ENCODE data around the gene POU3F1.

The POU3F1 gene

GRCh38 chr1:38073534-38074301 lies 27.1 kb upstream of the POU3F1 start:
- no peak for DNase-seq (ENCODE audit: low read depth)

GRCh38 chr1:38072858-38073257 lies 26.3 kb upstream of the POU3F1 start:
- no peak for DNase-seq (ENCODE audit: low read depth)

GRCh38 chr1:38071312-38072256 lies 25.0 kb upstream of the POU3F1 start:
- DNase-seq (ENCODE audit: low read depth) = no peak

- DNase-seq (ENCODE audit: low read depth) = no peak
Observed at GRCh38 chr1:38068980-38069340, 22.4 kb upstream of the POU3F1 start.

- no peak for DNase-seq (ENCODE audit: low read depth)
Observed at GRCh38 chr1:38068220-38068979, 21.8 kb upstream of the POU3F1 start.

- no peak for DNase-seq (ENCODE audit: low read depth)
Observed at GRCh38 chr1:38064197-38064903, 17.8 kb upstream of the POU3F1 start.

GRCh38 chr1:38063616-38064015 lies 17.0 kb upstream of the POU3F1 start:
- DNase-seq (ENCODE audit: low read depth) = no peak

- DNase-seq (ENCODE audit: low read depth) = no peak
Observed at GRCh38 chr1:38062361-38063288, 16.0 kb upstream of the POU3F1 start.

GRCh38 chr1:38061883-38062328 lies 15.3 kb upstream of the POU3F1 start:
- no peak for DNase-seq (ENCODE audit: low read depth)

- DNase-seq (ENCODE audit: low read depth) = no peak
Observed at GRCh38 chr1:38061290-38061689, 14.7 kb upstream of the POU3F1 start.

GRCh38 chr1:38060498-38060897 lies 13.9 kb upstream of the POU3F1 start:
- DNase-seq (ENCODE audit: low read depth) = no peak

GRCh38 chr1:38059635-38060250 lies 13.2 kb upstream of the POU3F1 start:
- DNase-seq (ENCODE audit: low read depth) = no peak

GRCh38 chr1:38055965-38056364 lies 9.4 kb upstream of the POU3F1 start:
- DNase-seq (ENCODE audit: low read depth) = no peak

GRCh38 chr1:38055398-38055797 lies 8.8 kb upstream of the POU3F1 start:
- DNase-seq (ENCODE audit: low read depth) = no peak

GRCh38 chr1:38053416-38054091 lies 7.0 kb upstream of the POU3F1 start:
- no peak for DNase-seq (ENCODE audit: low read depth)

GRCh38 chr1:38052750-38053415 lies 6.3 kb upstream of the POU3F1 start:
- no peak for DNase-seq (ENCODE audit: low read depth)

GRCh38 chr1:38051079-38051543 lies 4.5 kb upstream of the POU3F1 start:
- no peak for DNase-seq (ENCODE audit: low read depth)

- no peak for DNase-seq (ENCODE audit: low read depth)
Observed at GRCh38 chr1:38050397-38051078, 3.9 kb upstream of the POU3F1 start.
